HepG2 (cell line): ENCODE data around the gene FKBP14. TPM values are rescaled to one million over a fixed set of nuclear protein-coding genes. Genes with fewer than 3 reads are reported as not detected.
A peak's percentile ranks its signal among the peaks of the same experiment; 100 is the strongest.

Experiments
- CCDC6 ChIP-seq: sonication (generic); formaldehyde crosslinking; IDR thresholded peaks from 2 replicates; pipeline ENCODE4 v1.8.1; 2022; ENCODE audit warnings: mild to moderate bottlenecking, missing genetic modification reagents, moderate library complexity
- CREBL2 ChIP-seq: sonication (generic); formaldehyde crosslinking; IDR thresholded peaks from 2 replicates; pipeline ENCODE4 v1.8.1; 2023; ENCODE audit warnings: missing genetic modification reagents, mild to moderate bottlenecking, borderline replicate concordance
- DR1 ChIP-seq: sonication (generic); formaldehyde crosslinking; IDR thresholded peaks from 2 replicates; pipeline ENCODE4 v1.8.0; 2021; ENCODE audit warnings: mild to moderate bottlenecking, missing genetic modification reagents, inconsistent platforms
- GABPB1 ChIP-seq: IDR thresholded peaks from 2 replicates; pipeline ENCODE4 v1.6.1; 2016; ENCODE audit warnings: mild to moderate bottlenecking, missing genetic modification reagents, moderate library complexity, missing compliant biosample characterization
- KDM2A ChIP-seq: sonication (generic); formaldehyde crosslinking; IDR thresholded peaks from 2 replicates; pipeline ENCODE4 v1.4.0; 2020; ENCODE audit warnings: low read depth, missing genetic modification reagents, borderline replicate concordance
- KLF15 ChIP-seq: sonication (generic); formaldehyde crosslinking; IDR thresholded peaks from 2 replicates; pipeline ENCODE4 v1.8.1; 2023; ENCODE audit warnings: borderline replicate concordance, mild to moderate bottlenecking, inconsistent platforms, missing genetic modification reagents, mixed read lengths
- PHF8 ChIP-seq: sonication (generic); formaldehyde crosslinking; IDR thresholded peaks from 2 replicates; pipeline ENCODE4 v1.5.0; 2020; ENCODE audit warnings: missing genetic modification reagents
- PRDM15 ChIP-seq: sonication (generic); formaldehyde crosslinking; IDR thresholded peaks from 2 replicates; pipeline ENCODE4 v1.4.0; 2020; ENCODE audit warnings: missing genetic modification reagents
- SKI ChIP-seq: fragments of 450-650 bp; IDR thresholded peaks from one replicate; pipeline ENCODE4 v1.6.1; 2018; ENCODE audit warnings: mild to moderate bottlenecking; ENCODE audit not compliant: partially characterized antibody
- SMARCC2 ChIP-seq: fragments of 450-650 bp; IDR thresholded peaks from 2 replicates; pipeline ENCODE4 v1.6.1; 2017; ENCODE audit warnings: antibody characterized with exemption, mild to moderate bottlenecking
- TAF1 ChIP-seq: sonication (generic); formaldehyde crosslinking; IDR thresholded peaks from 2 replicates; pipeline ENCODE4 v1.4.0; 2020; ENCODE audit warnings: missing genetic modification reagents
- TARDBP ChIP-seq: sonication (generic); formaldehyde crosslinking; IDR thresholded peaks from 2 replicates; pipeline ENCODE4 v1.8.0; 2022; ENCODE audit warnings: mild to moderate bottlenecking, missing genetic modification reagents
- XRCC5 ChIP-seq: fragments of 200-400 bp; formaldehyde crosslinking; optimal IDR thresholded peaks from 2 replicates; pipeline ENCODE3; 2017; ENCODE audit warnings: mild to moderate bottlenecking, low read length
- YEATS4 ChIP-seq: sonication (generic); formaldehyde crosslinking; IDR thresholded peaks from 2 replicates; pipeline ENCODE4 v1.4.0; 2020; ENCODE audit warnings: missing genetic modification reagents, borderline replicate concordance
- ZBTB25 ChIP-seq: IDR thresholded peaks from 2 replicates; pipeline ENCODE4 v1.6.1; 2018; ENCODE audit warnings: missing genetic modification reagents
- ZFAT ChIP-seq: sonication (generic); formaldehyde crosslinking; conservative IDR thresholded peaks from 2 replicates; pipeline ENCODE4 v1.8.1; 2023; ENCODE audit warnings: missing genetic modification reagents, inconsistent platforms
- ZNF207 ChIP-seq: fragments of 450-650 bp; IDR thresholded peaks from 2 replicates; pipeline ENCODE4 v1.6.1; 2016; ENCODE audit warnings: antibody characterized with exemption, borderline replicate concordance
- ZNF329 ChIP-seq: sonication (generic); formaldehyde crosslinking; IDR thresholded peaks from 2 replicates; pipeline ENCODE4 v1.9.0; 2021; ENCODE audit warnings: low read depth, mild to moderate bottlenecking, missing genetic modification reagents
- ZNF576 ChIP-seq: sonication (generic); formaldehyde crosslinking; IDR thresholded peaks from 2 replicates; pipeline ENCODE4 v1.4.0; 2020; ENCODE audit warnings: mild to moderate bottlenecking, missing genetic modification reagents
- ZNF768 ChIP-seq: sonication (generic); formaldehyde crosslinking; IDR thresholded peaks from 2 replicates; pipeline ENCODE4 v1.4.0; 2020; ENCODE audit warnings: missing genetic modification reagents
- polyA plus RNA-seq, 8 experiments: library from polyadenylated mRNA; depleted of rRNA in 3 of 8; stranded (reverse) in 7 of 8; unstranded in 1 of 8; fragments of >200 nt; fragmentation: Illumina TruSeq in 4 of 8; extraction: Trizol in 4 of 8; gene quantifications; 2 replicates each; pipeline versions ENCODE4 v1.2.1 to v1.2.3, GENCODE V29; 2011 to 2016; ENCODE audit warnings: low read depth in 4 of 8, missing spikeins in 1 of 8, mixed read lengths in 1 of 8; ENCODE audit not compliant: insufficient read depth in 1 of 8
- total RNA-seq, 5 experiments: library from RNA; depleted of rRNA; stranded (reverse); fragments of >200 nt; fragmentation: Illumina TruSeq; extraction: Trizol; gene quantifications; 2 replicates each; pipeline ENCODE4 v1.2.3, GENCODE V29; 2016; ENCODE audit warnings: low read depth in 1 of 5
- TF ChIP-seq, protein P1 (sequence below): IDR thresholded peaks from 2 replicates; pipeline ENCODE4 v1.6.1; 2016; ENCODE audit warnings: low read depth, control low read depth
- TF ChIP-seq, protein P2 (sequence below): conservative IDR thresholded peaks from 2 replicates; pipeline ENCODE4 v1.6.1; 2018; ENCODE audit warnings: missing genetic modification reagents

Gene FKBP14
- total and polyA plus RNA-seq, 2 of the 13 experiments (the other 11 are each of a cell fraction or from before 2014, with no cell fraction given) = 20.0 to 32.3 TPM

DNA sequence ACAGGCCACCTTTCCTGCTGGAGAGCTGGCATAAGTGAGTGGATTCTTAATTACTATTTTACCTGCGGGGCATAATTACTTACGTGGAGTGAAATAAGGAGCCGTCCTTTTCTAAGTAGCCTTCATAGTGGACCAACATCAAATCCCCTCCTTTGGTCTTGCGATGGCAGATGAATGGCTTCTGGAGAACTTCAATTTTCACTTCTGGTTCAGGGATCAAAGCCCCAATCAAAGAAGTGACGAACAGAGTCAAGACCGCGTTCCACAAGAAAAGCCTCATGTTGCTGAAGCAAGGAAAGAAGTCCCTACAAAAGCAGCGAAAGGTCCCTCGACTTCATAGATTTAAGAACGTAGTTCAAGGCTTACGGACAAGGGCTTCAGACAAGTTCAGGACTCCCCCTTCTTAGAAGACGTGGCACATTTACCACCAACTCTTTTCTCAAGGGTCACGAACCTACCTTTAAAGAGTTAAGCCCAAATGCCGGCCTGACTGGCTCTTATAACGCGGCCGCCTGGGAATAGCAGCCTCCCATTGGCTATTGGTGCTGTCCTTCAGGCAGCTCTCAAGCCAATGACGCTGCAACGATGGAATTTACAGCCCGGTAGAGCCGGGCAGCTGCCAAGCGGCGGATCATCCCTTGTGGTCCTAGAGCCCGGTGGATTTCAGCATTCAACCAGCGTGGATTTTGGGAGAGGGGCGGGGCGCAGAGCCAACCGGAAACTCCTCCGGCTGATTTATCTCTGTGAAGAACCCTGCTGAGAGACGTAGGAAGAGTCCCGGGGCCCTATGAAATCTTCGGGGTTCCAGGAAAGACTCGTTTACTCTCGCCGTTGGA is at the start of gene FKBP14 (continued):
- TF ChIP-seq ZNF329 (CRISPR knock-in tag) = no peak
- TF ChIP-seq, protein P1, sequence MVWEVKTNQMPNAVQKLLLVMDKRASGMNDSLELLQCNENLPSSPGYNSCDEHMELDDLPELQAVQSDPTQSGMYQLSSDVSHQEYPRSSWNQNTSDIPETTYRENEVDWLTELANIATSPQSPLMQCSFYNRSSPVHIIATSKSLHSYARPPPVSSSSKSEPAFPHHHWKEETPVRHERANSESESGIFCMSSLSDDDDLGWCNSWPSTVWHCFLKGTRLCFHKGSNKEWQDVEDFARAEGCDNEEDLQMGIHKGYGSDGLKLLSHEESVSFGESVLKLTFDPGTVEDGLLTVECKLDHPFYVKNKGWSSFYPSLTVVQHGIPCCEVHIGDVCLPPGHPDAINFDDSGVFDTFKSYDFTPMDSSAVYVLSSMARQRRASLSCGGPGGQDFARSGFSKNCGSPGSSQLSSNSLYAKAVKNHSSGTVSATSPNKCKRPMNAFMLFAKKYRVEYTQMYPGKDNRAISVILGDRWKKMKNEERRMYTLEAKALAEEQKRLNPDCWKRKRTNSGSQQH (CRISPR knock-in tag) = peak; percentile 64
- TF ChIP-seq ZBTB25 (CRISPR knock-in tag) = no peak
- TF ChIP-seq GABPB1 (CRISPR knock-in tag) = peak; percentile 78
- peak; percentile 50; the same call in 1 of the 2 replicates for TF ChIP-seq PHF8 (CRISPR knock-in tag)
- TF ChIP-seq, protein P2, sequence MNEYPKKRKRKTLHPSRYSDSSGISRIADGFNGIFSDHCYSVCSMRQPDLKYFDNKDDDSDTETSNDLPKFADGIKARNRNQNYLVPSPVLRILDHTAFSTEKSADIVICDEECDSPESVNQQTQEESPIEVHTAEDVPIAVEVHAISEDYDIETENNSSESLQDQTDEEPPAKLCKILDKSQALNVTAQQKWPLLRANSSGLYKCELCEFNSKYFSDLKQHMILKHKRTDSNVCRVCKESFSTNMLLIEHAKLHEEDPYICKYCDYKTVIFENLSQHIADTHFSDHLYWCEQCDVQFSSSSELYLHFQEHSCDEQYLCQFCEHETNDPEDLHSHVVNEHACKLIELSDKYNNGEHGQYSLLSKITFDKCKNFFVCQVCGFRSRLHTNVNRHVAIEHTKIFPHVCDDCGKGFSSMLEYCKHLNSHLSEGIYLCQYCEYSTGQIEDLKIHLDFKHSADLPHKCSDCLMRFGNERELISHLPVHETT (CRISPR knock-in tag) = no peak
- peak; percentile 22 for TF ChIP-seq SKI
- TF ChIP-seq DR1 (CRISPR knock-in tag) = no peak
- TF ChIP-seq KLF15 (CRISPR knock-in tag) = no peak
- TF ChIP-seq ZNF207 = no peak
- TF ChIP-seq YEATS4 (CRISPR knock-in tag) = peak; percentile 65; the same call in 1 of the 2 replicates
- peak; percentile 52; the same call in 1 of the 2 replicates for TF ChIP-seq TAF1 (CRISPR knock-in tag)
- no peak for TF ChIP-seq ZNF768 (CRISPR knock-in tag)
- peak; percentile 96 for TF ChIP-seq PRDM15
- no peak for TF ChIP-seq CCDC6 (CRISPR knock-in tag)
- peak; percentile 56; the same call in 1 of the 2 replicates for TF ChIP-seq TARDBP (CRISPR knock-in tag)
- peak; percentile 83 for TF ChIP-seq KDM2A (CRISPR knock-in tag)
- no peak for TF ChIP-seq ZNF576 (CRISPR knock-in tag)
- no peak for TF ChIP-seq CREBL2 (CRISPR knock-in tag)
- no peak for TF ChIP-seq ZFAT (CRISPR knock-in tag)
- TF ChIP-seq XRCC5 = peak; percentile 94
- TF ChIP-seq SMARCC2 = no peak
